Astrocyte (in vitro differentiated cells and primary cell): ENCODE measurements around the gene VAX1. TPM values are rescaled to one million over a fixed set of nuclear protein-coding genes. Genes with fewer than 3 reads are reported as not detected.
A peak's percentile ranks its signal among the peaks of the same experiment; 100 is the strongest.

Experiments
- DNase-seq: peaks from one replicate; pipeline ENCODE4 v3.0.0-alpha.2; 2010; ENCODE audit warnings: low read depth
- FAIRE-seq: peaks from 2 replicates; lab custom pipeline; 2011; peaks lifted over from hg19 to GRCh38; lab: Jason Lieb, UNC
- H2AFZ ChIP-seq: 2 replicates; pipeline ENCODE4 v1.6.0; 2012; ENCODE audit warnings: low read depth, low read length, inconsistent platforms
- H3K27ac ChIP-seq: 2 replicates; pipeline ENCODE4 v1.5.1; 2011; ENCODE audit warnings: low read depth, low read length, inconsistent platforms
- H3K27me3 ChIP-seq: 2 replicates; pipeline ENCODE4 v1.6.0; 2011; ENCODE audit warnings: low read length, inconsistent platforms; ENCODE audit not compliant: insufficient read depth
- H3K36me3 ChIP-seq: 2 replicates; pipeline ENCODE4 v1.5.1; 2011; ENCODE audit warnings: low read length, inconsistent platforms; ENCODE audit not compliant: insufficient read depth
- H3K4me1 ChIP-seq: 2 replicates; pipeline ENCODE4 v1.5.1; 2011; ENCODE audit warnings: low read length, inconsistent platforms; ENCODE audit not compliant: insufficient read depth
- H3K4me2 ChIP-seq: 2 replicates; pipeline ENCODE4 v1.6.0; 2012; ENCODE audit warnings: low read length, inconsistent platforms
- H3K4me3 ChIP-seq: 2 replicates; pipeline ENCODE4 v1.5.1; 2011; ENCODE audit warnings: low read depth, mild to moderate bottlenecking, low read length, inconsistent platforms; ENCODE audit not compliant: insufficient read depth
- H3K79me2 ChIP-seq: 2 replicates; pipeline ENCODE4 v1.6.0; 2012; ENCODE audit warnings: mild to moderate bottlenecking, low read length, inconsistent platforms; ENCODE audit not compliant: insufficient read depth
- H3K9ac ChIP-seq: 2 replicates; pipeline ENCODE4 v1.6.0; 2012; ENCODE audit warnings: mild to moderate bottlenecking, low read length, inconsistent platforms
- H3K9me3 ChIP-seq: 2 replicates; pipeline ENCODE4 v1.5.1; 2012; ENCODE audit warnings: low read depth, mild to moderate bottlenecking, low read length, inconsistent platforms; ENCODE audit not compliant: insufficient read depth
- H4K20me1 ChIP-seq: 2 replicates; pipeline ENCODE4 v1.6.0; 2012; ENCODE audit warnings: low read length, inconsistent platforms; ENCODE audit not compliant: insufficient read depth
- H3K27ac Mint-ChIP-seq: one replicate; pipeline ENCODE4 v1.8.0; 2021; ENCODE audit warnings: mild to moderate bottlenecking, mixed read lengths; ENCODE audit not compliant: unreplicated experiment
- H3K27me3 Mint-ChIP-seq: one replicate; pipeline ENCODE4 v1.8.0; 2021; ENCODE audit warnings: low read depth, mixed read lengths; ENCODE audit not compliant: unreplicated experiment
- H3K36me3 Mint-ChIP-seq: one replicate; pipeline ENCODE4 v1.8.0; 2021; ENCODE audit warnings: low read depth, mixed read lengths; ENCODE audit not compliant: unreplicated experiment
- H3K4me1 Mint-ChIP-seq: one replicate; pipeline ENCODE4 v1.8.0; 2021; ENCODE audit warnings: low read depth, mixed read lengths; ENCODE audit not compliant: unreplicated experiment
- H3K4me3 Mint-ChIP-seq: one replicate; pipeline ENCODE4 v1.8.0; 2021; ENCODE audit warnings: mild to moderate bottlenecking, moderate library complexity, mixed read lengths; ENCODE audit not compliant: unreplicated experiment
- H3K9me3 Mint-ChIP-seq: one replicate; pipeline ENCODE4 v1.8.0; 2021; ENCODE audit warnings: mild to moderate bottlenecking, mixed read lengths; ENCODE audit not compliant: unreplicated experiment
- EZH2 ChIP-seq: IDR thresholded peaks from 2 replicates; pipeline ENCODE4 v1.6.1; 2012; ENCODE audit warnings: mild to moderate bottlenecking, low read length, inconsistent platforms; ENCODE audit not compliant: insufficient read depth
- total RNA-seq: library from RNA; stranded (reverse); gene quantifications from 2 replicates; pipeline ENCODE4 v1.2.1, GENCODE V29; 2021
- TF ChIP-seq, protein P1 (sequence below): IDR thresholded peaks from 2 replicates; pipeline ENCODE4 v1.5.1; 2011; ENCODE audit warnings: low read depth, mild to moderate bottlenecking, inconsistent platforms, low read length, moderate library complexity; ENCODE audit not compliant: insufficient read depth

Gene VAX1
- total RNA-seq, 1 donor from 2014 or later: 0.34 TPM

GRCh38 chr10:117167346-117167788, 29.3 kb upstream of the VAX1 start:
- H3K4me3 Mint-ChIP-seq: no peak overlapping the region
- FAIRE-seq (no peak), DNase-seq (no peak)
- no peak overlapping the region for H3K27ac Mint-ChIP-seq
- Histone ChIP-seq H3K27me3 (peaks cover 86% of the 10 kb centered on the region), H4K20me1 (peaks cover 4% of the 10 kb centered on the region), H3K36me3 (no peaks in the 10 kb centered on the region), H3K4me3 (no peak overlapping the region), H3K79me2 (no peaks in the 10 kb centered on the region), H3K27ac (no peak overlapping the region), H2AFZ (peak overlapping the region; percentile 80), H3K9me3 (peaks cover 2% of the 10 kb centered on the region), H3K4me1 (peaks cover 8% of the 10 kb centered on the region), H3K9ac (no peak overlapping the region), H3K4me2 (peak overlapping the region; percentile 74)
- no peak for TF ChIP-seq EZH2
- TF ChIP-seq, protein P1, sequence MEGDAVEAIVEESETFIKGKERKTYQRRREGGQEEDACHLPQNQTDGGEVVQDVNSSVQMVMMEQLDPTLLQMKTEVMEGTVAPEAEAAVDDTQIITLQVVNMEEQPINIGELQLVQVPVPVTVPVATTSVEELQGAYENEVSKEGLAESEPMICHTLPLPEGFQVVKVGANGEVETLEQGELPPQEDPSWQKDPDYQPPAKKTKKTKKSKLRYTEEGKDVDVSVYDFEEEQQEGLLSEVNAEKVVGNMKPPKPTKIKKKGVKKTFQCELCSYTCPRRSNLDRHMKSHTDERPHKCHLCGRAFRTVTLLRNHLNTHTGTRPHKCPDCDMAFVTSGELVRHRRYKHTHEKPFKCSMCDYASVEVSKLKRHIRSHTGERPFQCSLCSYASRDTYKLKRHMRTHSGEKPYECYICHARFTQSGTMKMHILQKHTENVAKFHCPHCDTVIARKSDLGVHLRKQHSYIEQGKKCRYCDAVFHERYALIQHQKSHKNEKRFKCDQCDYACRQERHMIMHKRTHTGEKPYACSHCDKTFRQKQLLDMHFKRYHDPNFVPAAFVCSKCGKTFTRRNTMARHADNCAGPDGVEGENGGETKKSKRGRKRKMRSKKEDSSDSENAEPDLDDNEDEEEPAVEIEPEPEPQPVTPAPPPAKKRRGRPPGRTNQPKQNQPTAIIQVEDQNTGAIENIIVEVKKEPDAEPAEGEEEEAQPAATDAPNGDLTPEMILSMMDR: no peak
- H3K9me3 Mint-ChIP-seq: peaks cover 21% of the 10 kb centered on the region
- H3K27me3 Mint-ChIP-seq: peaks cover 79% of the 10 kb centered on the region
- H3K36me3 Mint-ChIP-seq: peaks cover 3% of the 10 kb centered on the region
- peaks cover 2% of the 10 kb centered on the region for H3K4me1 Mint-ChIP-seq

- no peak overlapping the region for H3K27ac ChIP-seq
- Mint-ChIP-seq H3K4me3 (no peak overlapping the region), H3K4me1 (peaks cover 2% of the 10 kb centered on the region), H3K36me3 (peaks cover 3% of the 10 kb centered on the region), H3K27ac (no peak overlapping the region), H3K9me3 (peaks cover 22% of the 10 kb centered on the region), H3K27me3 (peaks cover 79% of the 10 kb centered on the region)
- H4K20me1 ChIP-seq: peaks cover 4% of the 10 kb centered on the region
- DNase-seq (no peak), FAIRE-seq (no peak)
- H2AFZ ChIP-seq: peak overlapping the region; percentile 54
- TF ChIP-seq, protein P1: no peak
- TF ChIP-seq EZH2: no peak
- H3K4me2 ChIP-seq: peak overlapping the region; percentile 77
- no peak overlapping the region for H3K9ac ChIP-seq
- peaks cover 2% of the 10 kb centered on the region for H3K9me3 ChIP-seq
- H3K4me1 ChIP-seq: peaks cover 8% of the 10 kb centered on the region
- H3K4me3 ChIP-seq: no peak overlapping the region
- peaks cover 88% of the 10 kb centered on the region for H3K27me3 ChIP-seq
- no peaks in the 10 kb centered on the region for H3K79me2 ChIP-seq
- H3K36me3 ChIP-seq: no peaks in the 10 kb centered on the region
These were observed 28.6 kb upstream of the VAX1 start for GRCh38 chr10:117166418-117167345.
